Transverse colon (tissue), 4 donors: ENCODE measurements around the gene JMJD1C.

Experiments used
- EP300 ChIP-seq: sonication (generic); formaldehyde crosslinking; IDR thresholded peaks from one replicate; pipeline ENCODE4 v1.6.1; 2017; ENCODE audit warnings: antibody characterized with exemption, low read depth
- POLR2A ChIP-seq: fragments of 450-650 bp; IDR thresholded peaks from one replicate; pipeline ENCODE4 v1.6.1; 2016; ENCODE audit warnings: antibody characterized with exemption, mild to moderate bottlenecking, moderate library complexity
- POLR2AphosphoS5 ChIP-seq, 3 donors: sonication (generic); formaldehyde crosslinking; IDR thresholded peaks; one replicate each; pipeline ENCODE4 v1.6.1; 2016; ENCODE audit warnings: antibody characterized with exemption in 3 of 3
- TF ChIP-seq, protein P1 (sequence below), 5 experiments: fragments of 200-600 bp in 3 of 5; fragments of 450-650 bp in 2 of 5; sonication (generic) in 3 of 5; IDR thresholded peaks; 1 replicate in 2 of 5; 2 replicates in 3 of 5; pipeline ENCODE4 v1.5.1; 2016 to 2017; ENCODE audit warnings: antibody characterized with exemption in 5 of 5, inconsistent platforms in 3 of 5, mild to moderate bottlenecking in 2 of 5, moderate library complexity in 1 of 5

GRCh38 chr10:63205421-63205820 is 260.4 kb downstream of the JMJD1C start:
- TF ChIP-seq, protein P1, sequence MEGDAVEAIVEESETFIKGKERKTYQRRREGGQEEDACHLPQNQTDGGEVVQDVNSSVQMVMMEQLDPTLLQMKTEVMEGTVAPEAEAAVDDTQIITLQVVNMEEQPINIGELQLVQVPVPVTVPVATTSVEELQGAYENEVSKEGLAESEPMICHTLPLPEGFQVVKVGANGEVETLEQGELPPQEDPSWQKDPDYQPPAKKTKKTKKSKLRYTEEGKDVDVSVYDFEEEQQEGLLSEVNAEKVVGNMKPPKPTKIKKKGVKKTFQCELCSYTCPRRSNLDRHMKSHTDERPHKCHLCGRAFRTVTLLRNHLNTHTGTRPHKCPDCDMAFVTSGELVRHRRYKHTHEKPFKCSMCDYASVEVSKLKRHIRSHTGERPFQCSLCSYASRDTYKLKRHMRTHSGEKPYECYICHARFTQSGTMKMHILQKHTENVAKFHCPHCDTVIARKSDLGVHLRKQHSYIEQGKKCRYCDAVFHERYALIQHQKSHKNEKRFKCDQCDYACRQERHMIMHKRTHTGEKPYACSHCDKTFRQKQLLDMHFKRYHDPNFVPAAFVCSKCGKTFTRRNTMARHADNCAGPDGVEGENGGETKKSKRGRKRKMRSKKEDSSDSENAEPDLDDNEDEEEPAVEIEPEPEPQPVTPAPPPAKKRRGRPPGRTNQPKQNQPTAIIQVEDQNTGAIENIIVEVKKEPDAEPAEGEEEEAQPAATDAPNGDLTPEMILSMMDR (IDR thresholded peaks at IDR 0.05), result no peak
- TF ChIP-seq POLR2A (no peak), POLR2AphosphoS5 (IDR thresholded peaks at IDR 0.05) (no peak), EP300 (no peak)
